ENCODE results near the gene TSEN54.

TSEN54 gene

GRCh38 chr17:75493476-75494129 is 22.7 kb upstream of the TSEN54 start:
- no peak overlapping the region for H3K4me3 ChIP-seq (ENCODE audit: low read depth, low read length)
- TF ChIP-seq CTCF (conservative IDR thresholded peaks at IDR 0.05; ENCODE audit: low read depth, low read length), result no peak
- no peak for DNase-seq (ENCODE audit: low read depth)

GRCh38 chr17:75494326-75494877 is 21.9 kb upstream of the TSEN54 start:
- no peak for DNase-seq (ENCODE audit: low read depth)
- H3K4me3 ChIP-seq (ENCODE audit: low read depth, low read length), result no peak overlapping the region
- TF ChIP-seq CTCF (conservative IDR thresholded peaks at IDR 0.05; ENCODE audit: low read depth, low read length), result no peak

GRCh38 chr17:75496005-75496404 is 20.3 kb upstream of the TSEN54 start:
- TF ChIP-seq CTCF (conservative IDR thresholded peaks at IDR 0.05; ENCODE audit: low read depth, low read length), result no peak
- H3K4me3 ChIP-seq (ENCODE audit: low read depth, low read length), result no peak overlapping the region
- no peak for DNase-seq (ENCODE audit: low read depth)

- no peak for DNase-seq (ENCODE audit: low read depth)
- no peak overlapping the region for H3K4me3 ChIP-seq (ENCODE audit: low read depth, low read length)
- TF ChIP-seq CTCF (conservative IDR thresholded peaks at IDR 0.05; ENCODE audit: low read depth, low read length), result no peak
Observed at GRCh38 chr17:75498039-75498725, 18.1 kb upstream of the TSEN54 start.

- H3K4me3 ChIP-seq (ENCODE audit: low read depth, low read length), result no peak overlapping the region
- no peak for DNase-seq (ENCODE audit: low read depth)
- no peak for TF ChIP-seq CTCF (conservative IDR thresholded peaks at IDR 0.05; ENCODE audit: low read depth, low read length)
Observed at GRCh38 chr17:75498726-75499213, 17.6 kb upstream of the TSEN54 start.

- DNase-seq (ENCODE audit: low read depth), result no peak
- TF ChIP-seq CTCF (conservative IDR thresholded peaks at IDR 0.05; ENCODE audit: low read depth, low read length), result no peak
- H3K4me3 ChIP-seq (ENCODE audit: low read depth, low read length), result no peak overlapping the region
Observed at GRCh38 chr17:75499313-75500022, 16.9 kb upstream of the TSEN54 start.
